ENCODE measurements around the gene TWNK.

Gene TWNK

DNA sequence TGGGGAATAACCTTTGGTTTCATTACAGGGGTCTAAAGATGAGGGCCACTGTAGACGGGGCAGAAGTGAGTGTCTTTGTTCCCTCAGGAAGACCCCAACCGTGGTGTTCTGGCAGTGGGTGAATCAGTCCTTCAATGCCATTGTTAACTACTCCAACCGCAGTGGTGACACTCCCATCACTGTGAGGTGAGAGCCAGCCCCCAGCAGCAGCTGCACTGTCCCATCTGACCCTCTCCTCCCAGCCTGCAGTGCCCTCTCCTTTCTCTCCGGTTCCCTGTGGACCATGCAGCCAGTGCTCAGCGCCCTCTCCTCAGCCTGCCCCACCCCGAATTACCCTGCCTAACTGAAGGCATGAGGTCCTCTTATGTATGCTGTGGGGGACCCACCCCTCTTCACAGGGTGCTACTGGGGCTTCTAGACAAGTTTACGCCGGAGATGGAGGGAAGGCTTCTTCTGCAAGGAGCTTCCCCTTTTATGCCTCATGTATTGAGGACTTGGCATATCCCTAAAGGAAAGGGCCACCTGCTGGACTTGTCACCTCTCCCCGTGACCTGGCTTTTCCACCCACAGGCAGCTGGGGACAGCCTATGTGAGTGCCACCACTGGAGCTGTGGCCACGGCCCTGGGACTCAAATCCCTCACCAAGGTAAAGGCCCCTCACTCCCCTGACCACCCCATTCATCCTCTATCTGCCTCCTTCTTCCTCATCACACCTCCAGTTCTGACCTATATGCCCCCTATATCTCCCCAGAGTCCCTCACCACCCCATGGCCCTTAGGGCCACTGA lies 48.8 kb downstream of the TWNK start:
- no peak for DNase-seq
- Histone ChIP-seq H3K27me3 (replicated peaks; ENCODE audit: control insufficient read depth, insufficient read depth, low read length, poor library complexity, severe bottlenecking) (no peaks in the 10 kb centered on the region), H3K27ac (ENCODE audit: insufficient read depth, low read length, poor library complexity, severe bottlenecking) (no peak overlapping the region), H3K4me1 (ENCODE audit: control insufficient read depth, insufficient read depth, low read length, poor library complexity, severe bottlenecking) (peaks cover 11% of the 10 kb centered on the region), H3K4me3 (ENCODE audit: insufficient read depth, low read depth, low read length, poor library complexity, severe bottlenecking) (no peak overlapping the region), H3K36me3 (ENCODE audit: control insufficient read depth, insufficient read depth, low read length) (peaks cover 52% of the 10 kb centered on the region), H3K9me3 (ENCODE audit: control insufficient read depth, low read length) (no peaks in the 10 kb centered on the region)

DNA sequence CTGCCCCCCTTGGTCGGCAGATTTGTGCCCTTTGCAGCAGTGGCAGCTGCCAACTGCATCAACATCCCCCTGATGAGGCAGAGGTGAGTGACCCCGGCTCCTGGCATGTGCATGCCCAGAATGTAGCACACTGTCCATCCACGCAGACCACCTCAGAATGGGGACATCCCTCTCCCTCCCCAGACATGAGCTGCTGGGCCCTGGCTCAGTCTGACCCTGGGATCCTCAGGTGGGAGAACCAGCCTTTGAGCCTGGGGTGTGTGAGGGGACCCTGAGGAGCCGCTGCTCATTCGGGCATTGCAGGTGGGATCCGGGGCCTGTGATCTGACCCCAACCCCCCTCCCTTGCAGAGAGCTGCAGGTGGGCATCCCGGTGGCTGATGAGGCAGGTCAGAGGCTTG lies 49.4 kb downstream of the TWNK start:
- Histone ChIP-seq H3K9me3 (ENCODE audit: control insufficient read depth, low read length) (no peaks in the 10 kb centered on the region), H3K27me3 (replicated peaks; ENCODE audit: control insufficient read depth, insufficient read depth, low read length, poor library complexity, severe bottlenecking) (no peaks in the 10 kb centered on the region), H3K4me3 (ENCODE audit: insufficient read depth, low read depth, low read length, poor library complexity, severe bottlenecking) (no peak overlapping the region), H3K36me3 (ENCODE audit: control insufficient read depth, insufficient read depth, low read length) (peaks cover 52% of the 10 kb centered on the region), H3K27ac (ENCODE audit: insufficient read depth, low read length, poor library complexity, severe bottlenecking) (no peak overlapping the region), H3K4me1 (ENCODE audit: control insufficient read depth, insufficient read depth, low read length, poor library complexity, severe bottlenecking) (peaks cover 11% of the 10 kb centered on the region)
- DNase-seq = no peak

DNA sequence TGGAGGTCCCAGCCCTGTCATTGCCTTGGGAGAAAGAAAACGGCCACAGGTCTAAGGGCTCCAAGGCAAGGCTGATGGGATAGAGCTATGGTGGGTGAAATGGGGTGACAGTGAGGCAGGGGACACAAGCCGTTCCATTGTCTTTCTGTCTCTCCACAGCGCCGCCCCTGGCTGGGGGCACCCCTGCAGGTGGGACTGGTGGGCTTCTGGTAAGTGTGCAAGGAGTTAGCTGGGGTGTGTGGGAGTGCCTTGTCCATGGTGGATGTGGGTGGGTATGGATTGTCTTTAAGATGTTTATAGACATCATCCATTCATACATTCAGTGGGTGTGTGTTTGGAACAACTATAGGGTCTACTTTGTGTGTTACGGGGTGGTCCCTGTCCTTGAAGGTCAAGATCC lies 51.1 kb downstream of the TWNK start:
- H3K27ac ChIP-seq (ENCODE audit: insufficient read depth, low read length, poor library complexity, severe bottlenecking) = no peak overlapping the region
- H3K4me3 ChIP-seq (ENCODE audit: insufficient read depth, low read depth, low read length, poor library complexity, severe bottlenecking) = no peak overlapping the region
- no peak for DNase-seq
- H3K36me3 ChIP-seq (ENCODE audit: control insufficient read depth, insufficient read depth, low read length) = peaks cover 52% of the 10 kb centered on the region
- no peaks in the 10 kb centered on the region for H3K9me3 ChIP-seq (ENCODE audit: control insufficient read depth, low read length)
- H3K27me3 ChIP-seq (replicated peaks; ENCODE audit: control insufficient read depth, insufficient read depth, low read length, poor library complexity, severe bottlenecking) = no peaks in the 10 kb centered on the region
- peaks cover 11% of the 10 kb centered on the region for H3K4me1 ChIP-seq (ENCODE audit: control insufficient read depth, insufficient read depth, low read length, poor library complexity, severe bottlenecking)

DNA sequence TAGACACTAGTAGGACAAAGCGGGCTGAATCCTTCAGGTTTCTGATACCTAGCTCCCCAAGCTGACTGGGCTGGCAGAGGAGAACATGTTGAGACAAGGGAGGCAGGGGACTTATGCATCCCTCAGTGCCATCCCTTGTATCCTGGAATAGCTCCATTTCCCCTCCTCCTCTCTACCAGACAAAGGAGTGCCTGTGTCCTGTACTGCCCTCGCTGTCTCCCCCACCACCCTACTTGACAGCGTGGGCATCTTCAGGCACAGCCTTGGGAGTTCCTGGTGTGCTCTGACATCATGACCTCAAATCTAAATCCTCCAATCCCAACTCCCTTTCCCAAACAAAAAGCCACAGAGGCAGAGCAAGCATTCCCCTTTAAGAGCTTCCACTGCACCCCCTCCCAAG lies 52.7 kb downstream of the TWNK start:
- H3K4me1 ChIP-seq (ENCODE audit: control insufficient read depth, insufficient read depth, low read length, poor library complexity, severe bottlenecking) = peaks cover 11% of the 10 kb centered on the region
- peaks cover 46% of the 10 kb centered on the region for H3K36me3 ChIP-seq (ENCODE audit: control insufficient read depth, insufficient read depth, low read length)
- no peaks in the 10 kb centered on the region for H3K9me3 ChIP-seq (ENCODE audit: control insufficient read depth, low read length)
- no peak overlapping the region for H3K4me3 ChIP-seq (ENCODE audit: insufficient read depth, low read depth, low read length, poor library complexity, severe bottlenecking)
- H3K27me3 ChIP-seq (replicated peaks; ENCODE audit: control insufficient read depth, insufficient read depth, low read length, poor library complexity, severe bottlenecking) = no peaks in the 10 kb centered on the region
- no peak overlapping the region for H3K27ac ChIP-seq (ENCODE audit: insufficient read depth, low read length, poor library complexity, severe bottlenecking)
- DNase-seq = no peak

DNA sequence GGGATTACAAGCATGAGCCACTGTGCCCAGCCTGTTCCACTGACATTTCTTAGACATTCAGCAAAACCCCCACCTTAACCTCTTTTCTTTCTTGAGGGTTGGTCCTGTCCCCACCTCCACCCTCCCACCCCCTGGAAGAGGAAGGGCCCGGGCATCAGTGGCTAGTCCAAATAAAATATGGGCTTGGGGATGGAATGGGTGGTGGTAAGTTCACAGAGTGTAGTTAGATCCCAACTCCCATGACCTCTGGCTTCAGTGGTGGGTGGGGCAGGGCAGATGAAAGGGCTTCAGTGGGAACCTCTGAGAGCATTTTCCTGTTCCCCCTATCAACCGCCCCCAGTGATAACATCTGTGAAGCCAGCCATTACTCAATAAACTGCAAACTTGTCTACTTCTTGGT lies 53.5 kb downstream of the TWNK start:
- no peak for DNase-seq
- H3K27ac ChIP-seq (ENCODE audit: insufficient read depth, low read length, poor library complexity, severe bottlenecking) = no peak overlapping the region
- no peaks in the 10 kb centered on the region for H3K27me3 ChIP-seq (replicated peaks; ENCODE audit: control insufficient read depth, insufficient read depth, low read length, poor library complexity, severe bottlenecking)
- peaks cover 11% of the 10 kb centered on the region for H3K4me1 ChIP-seq (ENCODE audit: control insufficient read depth, insufficient read depth, low read length, poor library complexity, severe bottlenecking)
- peaks cover 38% of the 10 kb centered on the region for H3K36me3 ChIP-seq (ENCODE audit: control insufficient read depth, insufficient read depth, low read length)
- H3K4me3 ChIP-seq (ENCODE audit: insufficient read depth, low read depth, low read length, poor library complexity, severe bottlenecking) = no peak overlapping the region
- H3K9me3 ChIP-seq (ENCODE audit: control insufficient read depth, low read length) = no peaks in the 10 kb centered on the region

DNA sequence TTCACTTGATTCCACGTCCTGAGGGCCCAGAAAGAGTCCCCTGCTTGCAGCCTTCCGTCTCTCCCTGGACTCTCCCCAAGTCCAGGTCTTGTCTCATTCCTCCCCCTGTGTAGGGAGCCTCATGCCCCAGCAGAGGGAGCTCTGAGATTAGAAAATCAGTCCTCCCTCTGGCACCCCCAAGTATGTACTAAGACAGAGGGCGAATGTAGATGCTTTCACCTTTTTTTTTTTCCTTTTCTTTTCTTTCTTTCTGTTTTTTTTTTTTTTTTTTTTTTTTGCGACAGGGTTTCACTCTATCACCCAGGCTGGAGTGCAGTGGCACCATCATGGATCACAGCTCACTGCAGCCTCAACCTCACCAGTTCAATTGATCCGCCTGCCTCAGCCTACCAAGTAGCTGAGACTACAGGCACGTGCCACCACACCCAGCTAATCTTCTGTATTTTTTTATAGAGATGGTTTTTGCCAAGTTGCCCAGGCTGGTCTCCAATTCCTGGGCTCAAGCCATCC lies 54.0 kb downstream of the TWNK start:
- DNase-seq = peak; percentile 52 to 60 (median 55)
- Histone ChIP-seq H3K9me3 (ENCODE audit: control insufficient read depth, low read length) (no peaks in the 10 kb centered on the region), H3K4me1 (ENCODE audit: control insufficient read depth, insufficient read depth, low read length, poor library complexity, severe bottlenecking) (peaks cover 11% of the 10 kb centered on the region), H3K27ac (ENCODE audit: insufficient read depth, low read length, poor library complexity, severe bottlenecking) (no peak overlapping the region), H3K4me3 (ENCODE audit: insufficient read depth, low read depth, low read length, poor library complexity, severe bottlenecking) (no peak overlapping the region), H3K27me3 (replicated peaks; ENCODE audit: control insufficient read depth, insufficient read depth, low read length, poor library complexity, severe bottlenecking) (no peaks in the 10 kb centered on the region), H3K36me3 (ENCODE audit: control insufficient read depth, insufficient read depth, low read length) (peaks cover 33% of the 10 kb centered on the region)

DNA sequence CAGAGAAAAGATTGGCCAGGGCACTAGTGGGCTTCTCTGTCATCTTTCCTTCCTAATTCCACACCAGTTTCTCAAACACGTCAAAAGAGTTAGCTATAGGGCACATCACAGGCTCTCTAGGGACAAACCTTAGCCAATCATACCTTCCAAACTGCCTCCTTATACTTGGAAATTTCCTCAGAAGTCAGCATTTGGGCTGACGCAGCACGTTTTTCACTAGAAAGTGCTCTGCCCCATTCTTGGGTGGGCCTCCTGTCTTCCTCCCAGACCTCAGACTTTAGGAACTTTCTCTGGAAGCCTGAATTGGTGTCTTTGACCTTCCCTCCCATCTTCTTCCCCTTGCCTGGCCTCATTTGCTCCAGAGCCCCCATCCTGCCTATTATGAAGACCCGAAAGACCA lies 54.8 kb downstream of the TWNK start:
- Histone ChIP-seq H3K4me3 (ENCODE audit: insufficient read depth, low read depth, low read length, poor library complexity, severe bottlenecking) (peak overlapping the region; percentile 78), H3K36me3 (ENCODE audit: control insufficient read depth, insufficient read depth, low read length) (peaks cover 25% of the 10 kb centered on the region), H3K27ac (ENCODE audit: insufficient read depth, low read length, poor library complexity, severe bottlenecking) (peak overlapping the region; percentile 63), H3K27me3 (replicated peaks; ENCODE audit: control insufficient read depth, insufficient read depth, low read length, poor library complexity, severe bottlenecking) (peaks cover under 1% of the 10 kb centered on the region), H3K4me1 (ENCODE audit: control insufficient read depth, insufficient read depth, low read length, poor library complexity, severe bottlenecking) (peaks cover 11% of the 10 kb centered on the region), H3K9me3 (ENCODE audit: control insufficient read depth, low read length) (no peaks in the 10 kb centered on the region)
- no peak for DNase-seq

DNA sequence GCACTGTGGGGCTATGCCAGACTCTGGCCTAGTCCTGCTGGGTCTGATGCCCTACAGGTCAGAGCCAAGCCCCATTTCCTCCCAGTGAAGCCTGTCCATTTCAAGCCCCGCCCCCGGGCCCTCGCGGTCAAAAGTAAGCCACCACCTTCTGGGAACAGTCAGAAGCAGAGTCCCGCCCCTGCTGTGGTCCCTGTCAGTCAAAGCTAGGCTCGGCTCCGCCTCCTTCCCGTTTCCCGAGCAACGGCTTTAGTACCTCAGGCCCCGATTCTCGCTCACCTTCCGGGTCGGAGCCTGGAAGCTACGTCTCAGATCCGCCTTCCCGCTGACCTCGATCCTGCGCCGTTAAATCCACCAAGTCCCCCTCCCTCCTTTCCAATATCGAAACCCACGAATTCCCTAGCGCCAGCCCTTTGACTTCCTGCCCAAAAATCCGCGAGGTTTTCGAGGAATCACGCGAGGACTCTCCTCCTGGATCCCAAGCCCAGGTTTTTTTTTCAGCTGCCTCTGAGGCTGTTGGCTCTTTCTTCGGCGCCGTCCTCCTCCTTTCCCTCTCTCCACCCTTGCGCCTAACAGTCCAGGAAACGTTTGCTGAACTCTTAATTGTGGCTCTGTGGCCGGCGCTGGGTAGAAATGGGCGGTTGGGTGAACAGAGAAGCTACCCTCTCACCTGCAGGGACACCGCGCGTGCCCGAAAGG lies 55.5 kb downstream of the TWNK start:
- Histone ChIP-seq H3K9me3 (ENCODE audit: control insufficient read depth, low read length) (no peaks in the 10 kb centered on the region), H3K4me3 (ENCODE audit: insufficient read depth, low read depth, low read length, poor library complexity, severe bottlenecking) (peak overlapping the region; percentile 78), H3K4me1 (ENCODE audit: control insufficient read depth, insufficient read depth, low read length, poor library complexity, severe bottlenecking) (peaks cover 11% of the 10 kb centered on the region), H3K27me3 (replicated peaks; ENCODE audit: control insufficient read depth, insufficient read depth, low read length, poor library complexity, severe bottlenecking) (peaks cover 5% of the 10 kb centered on the region), H3K27ac (ENCODE audit: insufficient read depth, low read length, poor library complexity, severe bottlenecking) (peak overlapping the region; percentile 63), H3K36me3 (ENCODE audit: control insufficient read depth, insufficient read depth, low read length) (peaks cover 18% of the 10 kb centered on the region)
- DNase-seq = peak; percentile 62 to 76 (median 66)

DNA sequence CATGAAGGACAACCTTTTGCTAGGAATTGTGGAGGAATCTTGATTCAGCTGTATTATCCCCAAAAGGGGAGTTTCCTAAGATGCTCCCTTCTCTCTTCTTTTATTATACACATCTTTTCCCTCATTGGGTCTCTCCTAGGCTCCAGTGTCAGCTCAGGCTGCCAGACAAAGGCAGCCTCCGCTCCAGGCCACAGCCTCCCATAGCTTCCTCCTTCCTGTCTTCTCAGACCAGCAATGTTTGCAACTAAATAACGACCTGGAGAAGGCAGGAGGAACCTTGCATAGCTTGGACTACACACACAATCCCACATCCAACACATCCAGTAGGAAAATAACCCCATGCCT lies 56.0 kb downstream of the TWNK start:
- Histone ChIP-seq H3K4me3 (ENCODE audit: insufficient read depth, low read depth, low read length, poor library complexity, severe bottlenecking) (peak overlapping the region; percentile 78), H3K27ac (ENCODE audit: insufficient read depth, low read length, poor library complexity, severe bottlenecking) (peak overlapping the region; percentile 63), H3K27me3 (replicated peaks; ENCODE audit: control insufficient read depth, insufficient read depth, low read length, poor library complexity, severe bottlenecking) (peaks cover 10% of the 10 kb centered on the region), H3K36me3 (ENCODE audit: control insufficient read depth, insufficient read depth, low read length) (peaks cover 13% of the 10 kb centered on the region), H3K4me1 (ENCODE audit: control insufficient read depth, insufficient read depth, low read length, poor library complexity, severe bottlenecking) (peaks cover 11% of the 10 kb centered on the region), H3K9me3 (ENCODE audit: control insufficient read depth, low read length) (no peaks in the 10 kb centered on the region)
- no peak for DNase-seq
